Measurements from ENCODE around the gene TIMM22. TPM values are rescaled to one million over a fixed set of nuclear protein-coding genes. Genes with fewer than 3 reads are reported as not detected.

Gene TIMM22
- total RNA-seq, 1 donor from 2014 or later: 12.6 TPM

- peaks cover 8% of the 10 kb centered on the region for H3K36me3 Mint-ChIP-seq (ENCODE audit: unreplicated experiment)
- H3K4me3 Mint-ChIP-seq (ENCODE audit: unreplicated experiment): no peak overlapping the region
- no peak overlapping the region for H3K27ac Mint-ChIP-seq (ENCODE audit: unreplicated experiment)
- peaks cover 72% of the 10 kb centered on the region for H3K4me1 Mint-ChIP-seq (ENCODE audit: unreplicated experiment)
- no peak for DNase-seq (ENCODE audit: extremely low spot score, unreplicated experiment)
- no peak for TF ChIP-seq CTCF (IDR thresholded peaks at IDR 0.05)
- no peaks in the 10 kb centered on the region for H3K27me3 Mint-ChIP-seq (ENCODE audit: unreplicated experiment)
- no peaks in the 10 kb centered on the region for H3K9me3 Mint-ChIP-seq (ENCODE audit: unreplicated experiment)
Observed at GRCh38 chr17:958712-959451, 38.0 kb upstream of the TIMM22 start.

DNA sequence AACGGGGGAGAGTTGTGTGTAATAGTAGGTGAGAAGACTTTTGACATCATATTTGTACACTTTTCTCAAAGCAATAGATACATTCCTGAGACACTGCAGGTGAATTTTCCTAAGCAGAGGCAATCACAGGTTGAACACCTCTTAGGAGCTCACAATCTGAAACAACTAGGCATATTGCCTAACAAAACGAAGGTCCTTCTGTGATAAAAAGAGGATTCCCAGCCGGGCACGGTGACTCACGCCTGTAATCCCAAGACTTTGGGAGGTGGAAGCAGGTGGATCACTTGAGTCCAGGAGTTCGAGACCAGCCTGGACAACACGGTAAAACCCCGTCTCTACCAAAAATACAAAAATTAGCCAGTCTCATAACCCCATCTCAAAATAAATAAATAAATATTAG, 34.8 kb upstream of the TIMM22 start:
- no peak overlapping the region for H3K4me3 Mint-ChIP-seq (ENCODE audit: unreplicated experiment)
- H3K27ac Mint-ChIP-seq (ENCODE audit: unreplicated experiment): no peak overlapping the region
- no peak for DNase-seq (ENCODE audit: extremely low spot score, unreplicated experiment)
- H3K4me1 Mint-ChIP-seq (ENCODE audit: unreplicated experiment): peaks cover 66% of the 10 kb centered on the region
- no peaks in the 10 kb centered on the region for H3K9me3 Mint-ChIP-seq (ENCODE audit: unreplicated experiment)
- H3K27me3 Mint-ChIP-seq (ENCODE audit: unreplicated experiment): no peaks in the 10 kb centered on the region
- peaks cover 8% of the 10 kb centered on the region for H3K36me3 Mint-ChIP-seq (ENCODE audit: unreplicated experiment)
- no peak for TF ChIP-seq CTCF (IDR thresholded peaks at IDR 0.05)

- Mint-ChIP-seq H3K27ac (ENCODE audit: unreplicated experiment) (no peak overlapping the region), H3K4me3 (ENCODE audit: unreplicated experiment) (no peak overlapping the region), H3K36me3 (ENCODE audit: unreplicated experiment) (peaks cover 8% of the 10 kb centered on the region), H3K9me3 (ENCODE audit: unreplicated experiment) (no peaks in the 10 kb centered on the region), H3K27me3 (ENCODE audit: unreplicated experiment) (no peaks in the 10 kb centered on the region), H3K4me1 (ENCODE audit: unreplicated experiment) (peaks cover 64% of the 10 kb centered on the region)
- DNase-seq (ENCODE audit: extremely low spot score, unreplicated experiment): no peak
- TF ChIP-seq CTCF (IDR thresholded peaks at IDR 0.05): no peak
Observed at GRCh38 chr17:962670-963069, 34.3 kb upstream of the TIMM22 start.

DNA sequence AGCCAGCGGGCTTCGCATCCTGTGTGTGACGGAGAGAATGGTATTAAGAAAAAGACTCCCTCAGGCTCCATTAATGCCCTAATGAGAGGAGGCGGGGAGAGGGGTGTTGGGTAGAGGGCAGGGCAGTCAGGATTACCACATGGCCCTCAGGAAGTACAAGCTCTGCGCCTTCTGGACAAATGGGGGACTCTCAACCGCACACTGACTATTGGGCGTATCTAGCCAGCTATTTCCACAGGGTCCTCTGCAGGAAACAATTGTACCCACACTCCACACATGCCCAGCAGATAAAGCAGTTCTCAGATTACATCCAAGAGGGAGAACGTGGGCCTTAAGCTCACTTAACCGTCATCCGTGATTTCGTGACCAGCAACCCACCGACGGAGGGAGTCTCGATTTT, 32.1 kb upstream of the TIMM22 start:
- peaks cover 6% of the 10 kb centered on the region for H3K36me3 Mint-ChIP-seq (ENCODE audit: unreplicated experiment)
- no peaks in the 10 kb centered on the region for H3K9me3 Mint-ChIP-seq (ENCODE audit: unreplicated experiment)
- no peak for TF ChIP-seq CTCF (IDR thresholded peaks at IDR 0.05)
- peaks cover 71% of the 10 kb centered on the region for H3K4me1 Mint-ChIP-seq (ENCODE audit: unreplicated experiment)
- H3K27me3 Mint-ChIP-seq (ENCODE audit: unreplicated experiment): no peaks in the 10 kb centered on the region
- H3K27ac Mint-ChIP-seq (ENCODE audit: unreplicated experiment): peak overlapping the region; percentile 81
- H3K4me3 Mint-ChIP-seq (ENCODE audit: unreplicated experiment): no peak overlapping the region
- no peak for DNase-seq (ENCODE audit: extremely low spot score, unreplicated experiment)

DNA sequence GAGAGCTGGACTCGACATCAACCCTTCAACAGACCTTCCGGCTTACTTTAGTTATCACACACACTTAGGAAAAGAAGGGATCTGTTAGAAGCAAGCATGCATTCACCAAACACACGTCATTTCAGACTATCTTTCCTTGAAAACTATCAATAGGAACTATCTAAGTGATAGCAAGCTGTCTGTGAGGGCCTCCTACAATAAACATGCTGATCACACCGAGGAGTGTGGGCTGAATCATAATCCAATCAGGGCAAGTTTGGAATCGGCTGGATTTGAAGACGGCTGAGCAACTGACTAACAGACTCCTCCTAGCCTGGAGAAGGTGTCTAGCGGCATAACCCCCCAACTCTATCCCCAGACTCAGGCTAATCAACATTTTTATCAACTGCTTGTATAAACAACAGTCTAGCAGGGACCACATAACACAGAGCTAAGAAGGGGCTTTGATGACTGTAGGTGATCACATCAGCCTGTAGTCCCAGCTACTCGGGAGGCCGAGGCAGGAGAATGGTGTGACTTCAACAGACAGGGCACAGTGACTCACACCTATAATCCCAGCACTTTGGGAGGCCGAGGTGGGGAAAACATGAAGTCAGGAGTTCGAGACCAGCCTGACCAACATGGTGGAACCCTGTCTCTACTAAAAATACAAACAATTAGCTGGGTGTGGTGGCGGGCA, 31.5 kb upstream of the TIMM22 start:
- Mint-ChIP-seq H3K4me3 (ENCODE audit: unreplicated experiment) (no peak overlapping the region), H3K9me3 (ENCODE audit: unreplicated experiment) (no peaks in the 10 kb centered on the region), H3K27me3 (ENCODE audit: unreplicated experiment) (no peaks in the 10 kb centered on the region), H3K36me3 (ENCODE audit: unreplicated experiment) (peaks cover 7% of the 10 kb centered on the region), H3K27ac (ENCODE audit: unreplicated experiment) (peak overlapping the region; percentile 81), H3K4me1 (ENCODE audit: unreplicated experiment) (peaks cover 73% of the 10 kb centered on the region)
- TF ChIP-seq CTCF (IDR thresholded peaks at IDR 0.05): no peak
- DNase-seq (ENCODE audit: extremely low spot score, unreplicated experiment): no peak
